Small intestine (tissue), 7 donors: ENCODE data around the gene PLCH2. TPM values are rescaled to one million over a fixed set of nuclear protein-coding genes. Genes with fewer than 3 reads are reported as not detected.

ENCODE experiments used
- DNase-seq, 2 donors: peaks; one replicate each; pipeline versions ENCODE4 v3.0.0 to v3.0.0-alpha.2; 2013
- FAIRE-seq: peaks from 2 replicates; lab custom pipeline; 2012; peaks lifted over from hg19 to GRCh38; lab: Jason Lieb, UNC
- H3K27ac ChIP-seq, 3 donors: one replicate each; pipeline ENCODE4 v1.5.1; 2013; ENCODE audit warnings: low read length in 2 of 3, mild to moderate bottlenecking in 2 of 3, control low read depth in 1 of 3, inconsistent platforms in 1 of 3, low read depth in 1 of 3, moderate library complexity in 1 of 3
- H3K27me3 ChIP-seq, 3 donors: one replicate each; pipeline ENCODE4 v1.6.1; 2013; ENCODE audit warnings: low read length in 3 of 3, inconsistent platforms in 1 of 3; ENCODE audit not compliant: control insufficient read depth in 3 of 3, insufficient read depth in 3 of 3
- H3K36me3 ChIP-seq, 3 donors: one replicate each; pipeline ENCODE4 v1.6.1; 2013; ENCODE audit warnings: low read length in 3 of 3, inconsistent platforms in 1 of 3, low read depth in 1 of 3, mild to moderate bottlenecking in 1 of 3, moderate library complexity in 1 of 3; ENCODE audit not compliant: control insufficient read depth in 3 of 3, insufficient read depth in 2 of 3
- H3K4me1 ChIP-seq, 3 donors: one replicate each; pipeline ENCODE4 v1.6.1; 2013; ENCODE audit warnings: low read length in 2 of 3, inconsistent platforms in 1 of 3, low read depth in 1 of 3, mild to moderate bottlenecking in 1 of 3, moderate library complexity in 1 of 3; ENCODE audit not compliant: control insufficient read depth in 3 of 3, insufficient read depth in 2 of 3
- H3K4me3 ChIP-seq, 3 donors: one replicate each; pipeline ENCODE4 v1.5.1; 2013; ENCODE audit warnings: low read length in 3 of 3, control low read depth in 1 of 3, inconsistent platforms in 1 of 3, low read depth in 1 of 3, mild to moderate bottlenecking in 1 of 3, moderate library complexity in 1 of 3
- H3K9me3 ChIP-seq, 2 donors: one replicate each; pipeline ENCODE4 v1.6.1; 2013; ENCODE audit warnings: low read depth in 1 of 2, low read length in 1 of 2; ENCODE audit not compliant: control insufficient read depth in 2 of 2, insufficient read depth in 1 of 2
- WGBS, 3 donors: extraction: QIAGEN DNeasy Blood & Tissue Kit; methylation state at CpG; one replicate each; pipeline ENCODE4 v1.1.7; 2013; 5-methylcytosine and 5-hydroxymethylcytosine counted together
- polyA plus RNA-seq, 4 donors: library from polyadenylated mRNA; stranded (reverse) in 3 of 4; unstranded in 1 of 4; fragments of 200-250 nt in 3 of 4; fragments of 120-200 nt in 1 of 4; gene quantifications; one replicate each; pipeline versions ENCODE4 v1.2.1 to v1.2.3, GENCODE V29; 2013
- donor health status: healthy with polysubstance abuse.
- donor health status: control.
- donor health status: control.
- donor health status: Bipolar disorder and iron deficiency.
- donor health status: healthy.

PLCH2 gene
- polyA plus RNA-seq, 4 donors: 0.22 to 7.1 (median 1.1) TPM

DNA sequence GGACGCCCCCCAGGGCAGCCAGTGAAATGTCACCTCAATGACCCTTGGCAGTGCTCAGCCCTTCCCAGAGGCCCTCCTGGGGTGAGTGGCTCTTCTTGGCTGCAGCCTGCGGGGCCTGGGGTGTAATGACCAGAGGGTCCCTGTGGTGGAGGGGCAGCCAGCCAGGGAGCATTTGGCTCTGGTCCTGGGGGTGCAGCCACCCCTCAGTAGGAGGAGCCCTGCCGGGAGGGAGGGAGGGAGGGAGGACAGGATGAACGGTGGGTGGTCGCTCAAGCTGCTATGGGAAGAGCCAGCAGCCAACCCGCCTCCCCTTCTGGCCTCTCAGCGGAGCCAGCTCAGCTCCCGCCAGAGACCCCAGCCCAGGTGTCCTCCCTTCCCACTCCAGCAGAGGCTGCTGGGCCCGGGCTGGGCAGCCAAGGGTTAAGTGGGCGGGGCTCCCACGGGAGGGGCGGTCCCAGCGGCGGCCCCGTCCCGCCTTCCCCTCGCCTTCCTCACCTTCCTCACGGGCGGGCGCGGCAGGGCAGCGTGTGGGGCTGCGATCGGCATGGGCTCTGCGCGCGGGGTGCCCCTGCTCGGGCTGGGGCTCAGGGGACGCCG, 9.0 kb upstream of the PLCH2 start:
- H3K4me3 ChIP-seq: no peak overlapping the region
- 7 to 13% (median 10%) methylated on average over 21 to 30 of the region's 30 CpGs for WGBS, 3 donors
- peaks cover 0 to 26% (median 12%) of the 10 kb centered on the region in 3 donors for H3K27me3 ChIP-seq
- H3K36me3 ChIP-seq: no peaks in the 10 kb centered on the region
- DNase-seq (no peak), FAIRE-seq (no peak)
- H3K4me1 ChIP-seq: peaks cover 0 to 5% (median 0%) of the 10 kb centered on the region in 3 donors
- H3K27ac ChIP-seq: no peak overlapping the region
- H3K9me3 ChIP-seq: no peaks in the 10 kb centered on the region

DNA sequence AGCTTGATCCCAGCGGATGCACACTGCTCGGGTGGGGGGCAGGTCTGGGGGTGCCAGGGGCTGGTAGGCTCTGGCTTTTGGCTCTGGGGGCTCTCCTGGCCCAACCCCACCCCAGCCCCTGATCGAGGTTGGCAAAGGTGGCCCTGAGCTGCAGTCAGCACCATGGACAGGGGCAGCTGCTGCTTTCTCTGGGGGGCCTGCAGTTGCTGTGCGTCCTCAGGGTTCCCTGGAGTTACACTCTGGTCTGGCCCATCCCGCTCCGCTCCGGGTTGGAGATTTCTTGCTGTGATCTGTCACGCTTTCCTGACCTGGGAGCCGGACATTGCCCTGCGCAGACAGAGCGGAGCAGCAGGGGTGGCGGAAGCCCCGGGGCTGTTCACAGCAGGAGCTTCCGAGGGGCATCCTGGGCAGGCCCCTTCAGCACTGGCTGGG, 8.0 kb upstream of the PLCH2 start:
- Histone ChIP-seq H3K27ac (no peak overlapping the region), H3K27me3 (peaks cover 0 to 26% (median 10%) of the 10 kb centered on the region in 3 donors), H3K4me3 (no peak overlapping the region), H3K9me3 (no peaks in the 10 kb centered on the region), H3K4me1 (peaks cover 0 to 5% (median 0%) of the 10 kb centered on the region in 3 donors), H3K36me3 (no peaks in the 10 kb centered on the region)
- DNase-seq (peak in 1 of 2 donors; percentile 52), FAIRE-seq (no peak)
- 27 to 33% (median 32%) methylated on average over 13 to 14 of the region's 14 CpGs for WGBS, 3 donors

DNA sequence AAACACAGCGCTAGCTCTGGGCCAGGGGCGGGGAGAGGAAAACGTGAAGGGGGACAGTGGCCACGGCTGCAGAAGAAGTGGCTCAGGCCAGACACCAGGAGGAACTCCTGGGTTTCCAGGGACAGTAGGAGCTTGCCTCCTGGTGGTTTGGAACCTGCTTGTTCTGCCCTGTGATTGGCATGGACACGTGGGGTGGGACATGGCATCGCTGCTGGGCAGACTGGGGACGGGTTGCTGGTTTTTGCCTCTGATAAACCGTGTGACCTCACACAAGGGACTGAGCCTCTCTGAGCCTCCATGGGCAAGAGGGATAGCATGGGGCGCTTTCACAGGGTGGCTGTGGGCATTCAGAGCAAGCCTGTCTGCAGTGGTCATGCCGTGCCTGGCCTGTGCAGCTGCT, 7.5 kb upstream of the PLCH2 start:
- no peaks in the 10 kb centered on the region for H3K9me3 ChIP-seq
- 41 to 62% (median 55%) methylated on average over 10 of the region's 10 CpGs for WGBS, 3 donors
- no peaks in the 10 kb centered on the region for H3K36me3 ChIP-seq
- H3K4me3 ChIP-seq: no peak overlapping the region
- no peak overlapping the region for H3K27ac ChIP-seq
- H3K4me1 ChIP-seq: peaks cover 0 to under 1% (median 0%) of the 10 kb centered on the region in 3 donors
- peaks cover 0 to 26% (median 12%) of the 10 kb centered on the region in 3 donors for H3K27me3 ChIP-seq
- no peak for FAIRE-seq
- no peak for DNase-seq

DNA sequence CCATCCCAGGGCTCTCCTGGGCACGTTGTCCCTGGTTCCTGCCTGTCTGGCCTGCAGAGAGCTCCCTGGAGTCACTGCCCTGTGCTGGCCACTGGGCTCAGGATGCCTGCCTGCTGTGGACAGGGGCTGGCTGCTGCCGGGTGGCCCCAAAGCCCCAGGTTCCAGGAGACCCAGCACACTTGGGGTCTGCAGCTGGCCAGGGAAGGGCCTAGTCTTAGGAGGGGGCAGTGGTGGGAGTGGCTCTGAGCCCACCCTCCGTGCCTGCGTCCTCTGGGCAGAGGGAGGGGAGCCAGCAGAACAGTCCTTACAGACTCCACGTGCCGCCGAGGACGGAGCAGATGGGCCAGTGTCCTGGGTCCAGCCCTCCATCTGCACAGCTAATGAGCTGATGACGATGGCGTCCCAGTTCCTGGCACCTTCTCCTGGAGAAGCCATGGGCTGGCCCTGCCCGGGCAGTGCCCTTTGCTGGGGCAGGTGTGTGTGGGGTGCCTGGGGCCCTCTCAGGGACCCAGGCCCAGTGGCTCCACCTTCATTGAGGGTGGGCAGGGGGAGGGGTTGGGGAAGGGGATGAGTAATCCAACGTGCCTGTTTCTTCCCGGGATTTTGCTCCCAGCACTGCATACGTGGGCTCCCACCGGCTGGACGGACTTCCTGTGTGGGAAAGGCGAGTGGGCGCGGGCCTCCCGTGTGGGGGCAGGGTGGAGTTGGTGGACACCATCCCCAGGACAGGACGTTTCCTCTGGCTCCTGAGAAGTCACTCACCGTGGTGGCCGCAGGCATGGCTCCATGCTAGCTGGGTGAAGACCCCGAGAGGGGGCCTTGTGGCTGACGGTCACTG, 6.8 kb upstream of the PLCH2 start:
- DNase-seq (no peak), FAIRE-seq (no peak)
- Histone ChIP-seq H3K4me1 (no peaks in the 10 kb centered on the region), H3K27me3 (peaks cover 0 to 26% (median 9%) of the 10 kb centered on the region in 3 donors), H3K27ac (no peak overlapping the region), H3K9me3 (no peaks in the 10 kb centered on the region), H3K4me3 (no peak overlapping the region), H3K36me3 (no peaks in the 10 kb centered on the region)
- 52 to 58% (median 52%) methylated on average over 25 of the region's 25 CpGs for WGBS, 3 donors

DNA sequence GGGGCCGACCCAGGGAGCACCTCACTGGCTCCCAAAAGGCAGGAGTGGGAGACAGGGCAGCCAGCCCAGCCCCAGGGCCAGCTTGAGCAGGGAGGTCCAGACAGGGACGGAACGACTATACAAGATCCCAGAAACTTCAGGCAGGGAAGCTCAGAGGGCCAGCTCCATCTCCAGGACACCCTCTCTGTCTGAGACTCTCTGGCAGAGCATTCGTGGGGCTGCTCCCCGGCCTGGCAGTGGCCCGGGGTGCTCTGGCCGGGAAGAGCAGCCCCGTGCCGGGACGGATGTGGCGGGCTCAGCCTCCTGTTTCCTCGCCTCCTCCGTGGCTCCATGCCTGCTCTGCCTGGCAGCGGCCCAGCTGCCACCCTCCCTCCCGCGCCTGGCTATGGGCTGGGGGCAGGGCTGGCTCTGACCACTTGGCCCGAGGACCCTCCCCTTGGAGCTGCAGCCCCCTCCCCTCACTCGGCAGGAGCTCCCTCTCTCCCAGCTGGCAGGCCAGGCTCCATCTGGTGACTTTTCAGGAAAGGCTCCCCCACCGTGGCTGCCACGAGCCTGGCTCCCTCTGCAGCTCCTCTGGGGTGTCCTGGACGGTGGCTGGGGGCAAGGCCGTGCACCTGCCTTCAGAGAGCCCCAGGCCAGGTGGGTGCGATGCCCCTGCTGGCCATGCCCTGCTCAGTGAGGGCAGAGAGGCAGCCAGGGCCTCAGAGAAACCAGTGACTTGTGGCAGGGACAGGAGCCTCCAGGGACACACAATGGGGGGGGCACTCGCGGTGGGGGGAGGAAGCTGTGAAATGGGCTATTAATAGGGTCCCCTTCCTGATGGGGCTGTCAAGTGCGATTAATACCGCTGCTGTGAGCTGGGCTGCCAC, 5.6 kb upstream of the PLCH2 start:
- DNase-seq (no peak), FAIRE-seq (no peak)
- WGBS, 3 donors: 28 to 36% (median 36%) methylated on average over 26 to 27 of the region's 27 CpGs
- H3K36me3 ChIP-seq: no peaks in the 10 kb centered on the region
- peaks cover 0 to 7% (median 0%) of the 10 kb centered on the region in 3 donors for H3K4me1 ChIP-seq
- H3K27ac ChIP-seq: no peak overlapping the region
- H3K4me3 ChIP-seq: no peak overlapping the region
- no peaks in the 10 kb centered on the region for H3K9me3 ChIP-seq
- peaks cover 0 to 21% (median 9%) of the 10 kb centered on the region in 3 donors for H3K27me3 ChIP-seq

DNA sequence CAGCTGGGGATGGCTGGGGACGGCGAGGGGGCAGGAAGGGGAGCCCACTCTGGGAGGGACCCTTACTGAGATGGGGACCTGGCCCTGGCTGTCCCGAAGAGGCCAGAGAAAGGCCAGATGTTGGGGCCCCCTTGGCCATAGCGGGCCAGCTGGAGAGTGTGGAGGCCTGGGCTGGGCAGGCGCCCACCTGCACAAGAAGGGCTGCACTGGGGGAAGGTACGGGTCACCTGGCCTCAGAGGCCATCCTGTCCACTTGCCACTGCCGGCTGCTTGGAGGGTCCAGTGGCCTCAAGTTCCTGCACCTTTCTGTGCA, 5.0 kb upstream of the PLCH2 start:
- H3K27me3 ChIP-seq: peaks cover 0 to 18% (median 4%) of the 10 kb centered on the region in 3 donors
- no peak for FAIRE-seq
- 69 to 85% (median 73%) methylated on average over 7 of the region's 7 CpGs for WGBS, 3 donors

DNA sequence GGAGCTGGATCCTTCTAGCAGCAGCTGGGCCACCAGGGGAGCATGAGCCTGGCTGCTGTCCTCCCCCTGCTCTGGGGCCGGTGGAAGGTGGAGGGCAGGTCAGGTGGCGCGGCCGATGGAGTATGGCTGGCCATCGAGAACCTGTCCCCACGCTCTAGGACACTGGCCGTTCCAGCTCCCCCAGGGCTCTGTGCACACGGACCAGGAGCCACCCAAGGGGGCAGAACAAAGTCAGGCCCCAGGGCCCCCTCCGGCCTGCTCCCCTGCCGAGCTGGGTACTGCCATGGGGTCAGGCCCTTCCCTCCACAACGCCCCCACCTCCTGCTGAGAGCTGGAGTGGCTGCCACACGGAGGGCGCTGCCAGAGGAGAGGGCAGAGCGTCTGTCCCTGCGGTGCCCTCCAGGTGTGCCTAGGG, 4.5 kb upstream of the PLCH2 start:
- Histone ChIP-seq H3K36me3 (no peaks in the 10 kb centered on the region), H3K27ac (no peak overlapping the region), H3K9me3 (no peaks in the 10 kb centered on the region), H3K4me3 (no peak overlapping the region), H3K27me3 (peaks cover 0 to 17% (median 2%) of the 10 kb centered on the region in 3 donors), H3K4me1 (peaks cover 0 to 7% (median 0%) of the 10 kb centered on the region in 3 donors)
- FAIRE-seq: no peak
- no peak for DNase-seq
- 77 to 83% (median 78%) methylated on average over 14 to 15 of the region's 15 CpGs for WGBS, 3 donors

More for the DNA sequence above, 5.0 kb upstream of the PLCH2 start:
- Histone ChIP-seq H3K4me1 (peaks cover 0 to 7% (median 0%) of the 10 kb centered on the region in 3 donors), H3K9me3 (no peaks in the 10 kb centered on the region), H3K36me3 (no peaks in the 10 kb centered on the region), H3K4me3 (no peak overlapping the region), H3K27ac (no peak overlapping the region)
- no peak for DNase-seq

DNA sequence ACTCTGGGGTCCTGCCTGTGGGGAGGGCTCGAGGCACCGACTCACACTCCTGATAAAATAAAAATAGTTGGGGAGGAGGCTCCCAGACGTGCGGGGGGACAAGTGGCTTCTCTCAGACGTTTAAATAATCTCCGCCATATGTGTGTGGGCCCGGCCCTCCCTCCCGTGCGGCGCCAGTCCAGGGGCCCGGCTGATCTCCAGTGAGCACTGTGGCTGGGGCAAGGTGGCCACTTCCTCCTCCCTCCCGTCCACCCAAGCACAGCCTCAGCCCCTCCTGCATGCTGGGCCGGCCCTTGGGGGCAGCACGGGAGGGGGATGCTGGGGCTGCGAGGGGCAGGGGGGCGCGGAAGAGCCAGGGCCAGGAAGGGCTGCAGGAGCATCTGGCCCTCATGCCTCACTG, 4.0 kb upstream of the PLCH2 start:
- H3K27me3 ChIP-seq: peaks cover 0 to 15% (median 2%) of the 10 kb centered on the region in 3 donors

More for the DNA sequence above, 4.0 kb upstream of the PLCH2 start:
- Histone ChIP-seq H3K4me1 (peaks cover 0 to 8% (median 0%) of the 10 kb centered on the region in 3 donors), H3K27ac (no peak overlapping the region), H3K4me3 (no peak overlapping the region), H3K36me3 (no peaks in the 10 kb centered on the region), H3K9me3 (no peaks in the 10 kb centered on the region)
- 52 to 62% (median 56%) methylated on average over 16 to 17 of the region's 17 CpGs for WGBS, 3 donors
- FAIRE-seq: no peak
- no peak for DNase-seq
